ENCODE results near the gene DYTN. TPM values are rescaled to one million over a fixed set of nuclear protein-coding genes. Genes with fewer than 3 reads are reported as not detected.

The DYTN gene
- total RNA-seq, 1 experiment from 2014 or later = not detected

- Histone ChIP-seq H3K27me3 (ENCODE audit: insufficient read depth, low read length) (no peaks in the 10 kb centered on the region), H3K36me3 (ENCODE audit: control insufficient read depth in 1 of 2, insufficient read depth in 2 of 2, low read length in 2 of 2) (no peaks in the 10 kb centered on the region), H3K79me2 (ENCODE audit: insufficient read depth, low read length) (no peaks in the 10 kb centered on the region), H3K9me3 (ENCODE audit: control insufficient read depth in 1 of 2, insufficient read depth in 1 of 2, low read depth in 1 of 2, low read length in 2 of 2) (no peaks in the 10 kb centered on the region), H3K4me3 (replicated peaks in 1 of 2; ENCODE audit: low read depth in 1 of 2, low read length in 2 of 2) (no peak overlapping the region), H2AFZ (ENCODE audit: low read depth, low read length, poor library complexity, severe bottlenecking) (no peak overlapping the region), H3K27ac (ENCODE audit: low read depth, low read length) (no peak overlapping the region), H3K9ac (ENCODE audit: low read length) (no peak overlapping the region), H3K4me1 (ENCODE audit: control insufficient read depth in 1 of 2, insufficient read depth in 2 of 2, low read length in 2 of 2) (peaks cover 0 to 4% of the 10 kb centered on the region in 2 experiments; a peak in 1 of 4 replicates), H4K20me1 (ENCODE audit: insufficient read depth) (no peaks in the 10 kb centered on the region), H3K4me2 (ENCODE audit: low read length) (no peak overlapping the region), H3K9me2 (ENCODE audit: insufficient read depth) (no peaks in the 10 kb centered on the region)
- no TSS peak for BruUV-seq (replicated peaks)
- POLR2A ChIA-PET = no interaction called here
- DNase-seq (ENCODE audit: low read depth, low spot score) (no peak), ATAC-seq (peak; percentile 59)
- RAD21 ChIA-PET (ENCODE audit: low non-redundant PET in 1 of 2, low total read pairs in 2 of 2, uncharacterized antibody in 2 of 2, unreplicated experiment in 2 of 2) = no interaction called here
- intact Hi-C loops (cut with micrococcal nuclease) = no loop called here
- CTCF ChIA-PET = interaction anchor here (0.6 kb wide), 1 partner anchor 134 kb away, joined by 4 read pairs; no protein-coding TSS in a partner anchor
- TF ChIP-seq POLR2AphosphoS5 (IDR thresholded peaks at IDR 0.05; ENCODE audit: low read depth, low read length) (no peak), EZH2phosphoT487 (IDR thresholded peaks at IDR 0.05; ENCODE audit: borderline replicate concordance) (no peak), SIN3A (IDR thresholded peaks at IDR 0.05; ENCODE audit: low read depth) (no peak), CEBPB (IDR thresholded peaks at IDR 0.05; ENCODE audit: low read depth) (no peak), ZNF274 (IDR thresholded peaks at IDR 0.05; ENCODE audit: low read depth, low read length) (no peak), MAX (IDR thresholded peaks at IDR 0.05) (no peak), ZFX (IDR thresholded peaks at IDR 0.05) (no peak)
Observed at GRCh38 chr2:206614811-206615210, 103.4 kb downstream of the DYTN start.

- RAD21 ChIA-PET (ENCODE audit: low non-redundant PET in 1 of 2, low total read pairs in 2 of 2, uncharacterized antibody in 2 of 2, unreplicated experiment in 2 of 2) = no interaction called here
- Histone ChIP-seq H3K27ac (ENCODE audit: low read depth, low read length) (no peak overlapping the region), H4K20me1 (ENCODE audit: insufficient read depth) (no peaks in the 10 kb centered on the region), H3K4me3 (replicated peaks in 1 of 2; ENCODE audit: low read depth in 1 of 2, low read length in 2 of 2) (no peak overlapping the region), H3K9ac (ENCODE audit: low read length) (no peak overlapping the region), H3K9me2 (ENCODE audit: insufficient read depth) (no peaks in the 10 kb centered on the region), H3K4me2 (ENCODE audit: low read length) (no peak overlapping the region), H3K79me2 (ENCODE audit: insufficient read depth, low read length) (no peaks in the 10 kb centered on the region), H3K4me1 (ENCODE audit: control insufficient read depth in 1 of 2, insufficient read depth in 2 of 2, low read length in 2 of 2) (peaks cover 0 to 4% of the 10 kb centered on the region in 2 experiments; a peak in 1 of 4 replicates), H3K36me3 (ENCODE audit: control insufficient read depth in 1 of 2, insufficient read depth in 2 of 2, low read length in 2 of 2) (no peaks in the 10 kb centered on the region), H2AFZ (ENCODE audit: low read depth, low read length, poor library complexity, severe bottlenecking) (no peak overlapping the region), H3K9me3 (ENCODE audit: control insufficient read depth in 1 of 2, insufficient read depth in 1 of 2, low read depth in 1 of 2, low read length in 2 of 2) (no peaks in the 10 kb centered on the region), H3K27me3 (ENCODE audit: insufficient read depth, low read length) (no peaks in the 10 kb centered on the region)
- DNase-seq (ENCODE audit: low read depth, low spot score) = no peak
- no TSS peak for BruUV-seq (replicated peaks)
- CTCF ChIA-PET = no interaction called here
- ATAC-seq = no peak
- intact Hi-C loops (cut with micrococcal nuclease) = no loop called here
- POLR2A ChIA-PET = no interaction called here
- no peak for TF ChIP-seq REST (IDR thresholded peaks at IDR 0.05; ENCODE audit: low read depth)
- no peak for TF ChIP-seq RAD21 (IDR thresholded peaks at IDR 0.05; ENCODE audit: low read depth)
- no peak for TF ChIP-seq EGR1 (IDR thresholded peaks at IDR 0.05; ENCODE audit: low read depth)
- TF ChIP-seq ZNF274 (IDR thresholded peaks at IDR 0.05; ENCODE audit: low read depth, low read length) = no peak
Observed at GRCh38 chr2:206611736-206612135, 106.5 kb downstream of the DYTN start.

Measured in HCT116 (cell line).